Uterine smooth muscle cell (primary cell): ENCODE data around the gene ALKBH1. TPM values are rescaled to one million over a fixed set of nuclear protein-coding genes. Genes with fewer than 3 reads are reported as not detected.

Experiments
- total RNA-seq: library from RNA; depleted of rRNA; stranded (reverse); fragments of >200 nt; gene quantifications from 2 replicates; pipeline ENCODE4 v1.2.3, GENCODE V29; 2014

ALKBH1 gene
- total RNA-seq = 8.4 and 12.5 TPM in 2 replicates

GRCh38 chr14:77707724-77708408 is at the start of gene ALKBH1, which contains the start of gene SLIRP:
Gene ALKBH1 (minus strand): TSS chr14:77708023. CDS start chr14:77708004, 19 bp downstream.
Gene SLIRP (plus strand): TSS chr14:77708103. CDS start chr14:77708112, 9 bp downstream.

Other genes starting within 250 kb of the ALKBH1 start
- gene AHSA1, start 249.9 kb downstream of the ALKBH1 start, total RNA-seq = 121 and 154 TPM in 2 replicates
- under 0.01 and 0.11 TPM in 2 replicates for gene ISM2, start 209.2 kb downstream of the ALKBH1 start, total RNA-seq
- gene SPTLC2, start 91.4 kb downstream of the ALKBH1 start, total RNA-seq = 59.3 and 60.2 TPM in 2 replicates
- 147 and 234 TPM in 2 replicates for gene SLIRP, start 80 bp upstream of the ALKBH1 start, total RNA-seq
- gene SNW1, start 53.1 kb upstream of the ALKBH1 start, total RNA-seq = 54.9 and 61.2 TPM in 2 replicates
- gene ADCK1, start 92.1 kb upstream of the ALKBH1 start, total RNA-seq = 5.9 and 6.2 TPM in 2 replicates